Activated T-helper 9 cell treated with anti-CD3 and anti-CD28 coated beads, Interleukin-2, amount 50 U/mL, for 16 hours (primary cell): ENCODE measurements around the gene LAPTM4A.

Experiments used
- DNase-seq: peaks from one replicate; pipeline ENCODE4 v3.0.0-alpha.2; 2020; ENCODE audit warnings: low read depth

The LAPTM4A gene

GRCh38 chr2:20019747-20020146, 31.7 kb downstream of the LAPTM4A start:
- no peak for DNase-seq

- DNase-seq = no peak
Observed at GRCh38 chr2:20018601-20019152, 32.8 kb downstream of the LAPTM4A start.

GRCh38 chr2:20016346-20016745, 35.1 kb downstream of the LAPTM4A start:
- no peak for DNase-seq

GRCh38 chr2:20015482-20016083, 35.8 kb downstream of the LAPTM4A start:
- DNase-seq = no peak

GRCh38 chr2:20013126-20013849, 38.1 kb downstream of the LAPTM4A start:
- no peak for DNase-seq

- no peak for DNase-seq
Observed at GRCh38 chr2:20012282-20013125, 38.9 kb downstream of the LAPTM4A start, which contains the start of gene MATN3. MATN3 (minus strand) TSS chr2:20012668; CDS start chr2:20012631, 37 bp downstream.

GRCh38 chr2:20012032-20012281, 39.5 kb downstream of the LAPTM4A start:
- no peak for DNase-seq

- DNase-seq = no peak
Observed at GRCh38 chr2:20011276-20012031, 40.0 kb downstream of the LAPTM4A start.

GRCh38 chr2:20008703-20009102, 42.7 kb downstream of the LAPTM4A start:
- DNase-seq = no peak

GRCh38 chr2:20005891-20006470, 45.4 kb downstream of the LAPTM4A start:
- no peak for DNase-seq

- no peak for DNase-seq
Observed at GRCh38 chr2:20005067-20005627, 46.3 kb downstream of the LAPTM4A start.

GRCh38 chr2:20001361-20001863, 50.0 kb downstream of the LAPTM4A start:
- DNase-seq = no peak

GRCh38 chr2:19993731-19994130, 57.7 kb downstream of the LAPTM4A start:
- DNase-seq = no peak

GRCh38 chr2:19991895-19992294, 59.5 kb downstream of the LAPTM4A start:
- DNase-seq = no peak

- DNase-seq = no peak
Observed at GRCh38 chr2:19990416-19990728, 61.1 kb downstream of the LAPTM4A start.

- DNase-seq = peak; percentile 85
Observed at GRCh38 chr2:19989667-19990415, 61.6 kb downstream of the LAPTM4A start, which contains the start of gene WDR35. WDR35 (minus strand) TSS chr2:19990105; CDS start chr2:19990015, 90 bp downstream.

- no peak for DNase-seq
Observed at GRCh38 chr2:19989342-19989666, 62.1 kb downstream of the LAPTM4A start.

- no peak for DNase-seq
Observed at GRCh38 chr2:19988600-19988999, 62.8 kb downstream of the LAPTM4A start.

- no peak for DNase-seq
Observed at GRCh38 chr2:19987936-19988335, 63.5 kb downstream of the LAPTM4A start.
